GM10248 (cell line): ENCODE results near the gene PSMB2.
"Not testable (repeated sequence)": the region's sequence is repeated elsewhere in the genome, so short reads cannot be mapped to it uniquely, and the experiment has no call there.

Experiments
- CTCF ChIA-PET: fragments of 300-600 bp; sonication (Branson Sonifier 250); formaldehyde crosslinking; extraction: SDS; loops from one replicate; lab custom pipeline; 2021; ENCODE audit warnings: antibody characterized with exemption; lab: Yijun Ruan, JAX
- POLR2A ChIA-PET: fragments of 350-650 bp; sonication (Branson Sonifier 250); formaldehyde crosslinking; extraction: SDS; loops from one replicate; lab custom pipeline; 2020; ENCODE audit warnings: antibody characterized with exemption; lab: Yijun Ruan, JAX
- DNase-seq: peaks from one replicate; pipeline ENCODE4 v3.0.0; 2012; ENCODE audit errors: extremely low spot score
- CTCF ChIP-seq: IDR thresholded peaks from 2 replicates; pipeline ENCODE4 v1.5.1; 2012; ENCODE audit warnings: mild to moderate bottlenecking, low read depth; ENCODE audit errors: extremely low read depth, missing control alignments, control extremely low read depth

PSMB2 gene

GRCh38 chr1:35588197-35588910, 53.0 kb downstream of the PSMB2 start:
- POLR2A ChIA-PET, result no interaction called here
- no peak for TF ChIP-seq CTCF
- DNase-seq, result no peak
- CTCF ChIA-PET, result interaction anchor here (1.1 to 1.5 kb wide), 4 partner anchors 10 to 127 kb away, joined by 3 to 5 read pairs (median 3); no protein-coding TSS in a partner anchor

GRCh38 chr1:35587736-35588135, 53.6 kb downstream of the PSMB2 start:
- ChIA-PET CTCF (interaction anchor here (1.5 kb wide), 1 partner anchor 126 kb away, joined by 3 read pairs; no protein-coding TSS in a partner anchor), POLR2A (no interaction called here)
- TF ChIP-seq CTCF, result no peak
- DNase-seq, result no peak

GRCh38 chr1:35586808-35587207, 54.5 kb downstream of the PSMB2 start:
- ChIA-PET CTCF (no interaction called here), POLR2A (no interaction called here)
- no peak for DNase-seq
- TF ChIP-seq CTCF, result no peak

GRCh38 chr1:35585805-35586204, 55.5 kb downstream of the PSMB2 start:
- CTCF ChIA-PET, result interaction anchor here (0.8 kb wide), 1 partner anchor 15 kb away, joined by 3 read pairs; no protein-coding TSS in a partner anchor
- DNase-seq, POLR2A ChIA-PET: not testable (repeated sequence)

GRCh38 chr1:35585281-35585680, 56.0 kb downstream of the PSMB2 start:
- POLR2A ChIA-PET, result no interaction called here

GRCh38 chr1:35581621-35582020, 59.7 kb downstream of the PSMB2 start:
- POLR2A ChIA-PET, result not testable (repeated sequence)
- CTCF ChIA-PET, result interaction anchor here (2.8 kb wide), 1 partner anchor 13 kb away, joined by 11 read pairs; no protein-coding TSS in a partner anchor

More at GRCh38 chr1:35585281-35585680, 56.0 kb downstream of the PSMB2 start:
- no peak for TF ChIP-seq CTCF
- no peak for DNase-seq
- CTCF ChIA-PET, result interaction anchor here (1.0 to 1.4 kb wide), 3 partner anchors 8 to 17 kb away, joined by 3 to 6 read pairs (median 6); partner anchors contain the start of gene TFAP2E

GRCh38 chr1:35580949-35581388, 60.4 kb downstream of the PSMB2 start:
- no peak for DNase-seq
- ChIA-PET CTCF (interaction anchor here (2.8 to 3.7 kb wide), 2 partner anchors 13 to 134 kb away, joined by 11 to 23 read pairs; no protein-coding TSS in a partner anchor), POLR2A (no interaction called here)
- TF ChIP-seq CTCF, result no peak

More at GRCh38 chr1:35581621-35582020, 59.7 kb downstream of the PSMB2 start:
- not testable (repeated sequence) for DNase-seq
